ENCODE results near the gene GHRH.

DNA sequence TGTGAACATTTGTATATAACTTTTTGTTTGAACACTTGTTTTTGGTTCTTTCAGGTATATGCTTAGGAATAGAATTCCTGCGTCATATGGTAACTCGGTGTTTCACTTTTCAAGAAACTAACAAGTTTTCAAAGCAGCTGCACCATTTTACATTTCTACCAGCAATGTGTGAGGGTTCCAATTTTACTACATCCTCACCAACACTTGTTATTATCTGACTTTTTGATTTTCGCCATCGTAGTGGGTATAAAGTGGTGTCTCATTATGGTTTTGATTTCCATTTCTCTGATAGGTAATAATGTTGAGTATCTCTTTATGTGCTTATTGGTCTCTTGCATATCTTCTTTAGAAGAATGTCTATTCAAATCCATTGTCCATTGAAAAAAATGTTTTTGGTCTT, 42.6 kb downstream of the GHRH start:
- TF ChIP-seq CTCF (IDR thresholded peaks at IDR 0.05) (no peak), POLR2A (IDR thresholded peaks at IDR 0.05) (no peak)

All from thyroid gland (tissue), 4 donors.